ENCODE data around the gene VPS9D1. TPM values are rescaled to one million over a fixed set of nuclear protein-coding genes. Genes with fewer than 3 reads are reported as not detected.

The VPS9D1 gene
- total and polyA plus RNA-seq, 7 donors: 3.7 to 10.3 (median 5.2) TPM

GRCh38 chr16:89693931-89694783, 26.5 kb downstream of the VPS9D1 start:
- WGBS, 3 donors: 87 to 88% (median 88%) methylated on average over 28 to 32 of the region's 32 CpGs
- no peak overlapping the region for H3K4me3 ChIP-seq
- H3K36me3 ChIP-seq (ENCODE audit: insufficient read depth in 1 of 2, low read depth in 1 of 2): peaks cover 11 to 64% of the 10 kb centered on the region in 2 donors
- H3K4me1 ChIP-seq: no peaks in the 10 kb centered on the region
- DNase-seq (peak in 1 of 2 donors; percentile 49), ATAC-seq (no peak)
- TF ChIP-seq CTCF (IDR thresholded peaks at IDR 0.05): no peak
- intact Hi-C loops (cut with DNase I): no loop called here
- no peak overlapping the region for H3K27ac ChIP-seq
- no peaks in the 10 kb centered on the region for H3K9me3 ChIP-seq
- peaks cover 0 to 3% (median 0%) of the 10 kb centered on the region in 3 donors for H3K27me3 ChIP-seq (ENCODE audit: insufficient read depth in 3 of 3, low read length in 2 of 3)

- intact Hi-C loops (cut with DNase I): no loop called here
- TF ChIP-seq CTCF (IDR thresholded peaks at IDR 0.05): no peak
- DNase-seq (no peak), ATAC-seq (no peak)
- peaks cover 11 to 66% of the 10 kb centered on the region in 2 donors for H3K36me3 ChIP-seq (ENCODE audit: insufficient read depth in 1 of 2, low read depth in 1 of 2)
- no peak overlapping the region for H3K4me3 ChIP-seq
- WGBS, 3 donors: 82 to 88% (median 85%) methylated on average over 11 of the region's 11 CpGs
- H3K9me3 ChIP-seq: no peaks in the 10 kb centered on the region
- H3K4me1 ChIP-seq: peaks cover 8% of the 10 kb centered on the region
- peaks cover 0 to 3% (median 0%) of the 10 kb centered on the region in 3 donors for H3K27me3 ChIP-seq (ENCODE audit: insufficient read depth in 3 of 3, low read length in 2 of 3)
- H3K27ac ChIP-seq: no peak overlapping the region
Observed at GRCh38 chr16:89693289-89693731, 27.4 kb downstream of the VPS9D1 start.

- Histone ChIP-seq H3K27me3 (ENCODE audit: insufficient read depth in 3 of 3, low read length in 2 of 3) (no peaks in the 10 kb centered on the region), H3K4me3 (no peak overlapping the region), H3K9me3 (no peaks in the 10 kb centered on the region), H3K36me3 (ENCODE audit: insufficient read depth in 1 of 2, low read depth in 1 of 2) (peaks cover 11 to 66% of the 10 kb centered on the region in 2 donors), H3K27ac (no peak overlapping the region), H3K4me1 (peaks cover 12% of the 10 kb centered on the region)
- 93 to 94% (median 93%) methylated on average over 13 of the region's 13 CpGs for WGBS, 3 donors
- no peak for TF ChIP-seq CTCF (IDR thresholded peaks at IDR 0.05)
- intact Hi-C loops (cut with DNase I): no loop called here
- no peak for DNase-seq
- ATAC-seq: no peak
Observed at GRCh38 chr16:89691986-89692569, 28.6 kb downstream of the VPS9D1 start.

GRCh38 chr16:89691231-89691985, 29.3 kb downstream of the VPS9D1 start:
- Histone ChIP-seq H3K9me3 (no peaks in the 10 kb centered on the region), H3K4me3 (no peak overlapping the region), H3K27ac (no peak overlapping the region), H3K27me3 (ENCODE audit: insufficient read depth in 3 of 3, low read length in 2 of 3) (no peaks in the 10 kb centered on the region), H3K36me3 (ENCODE audit: insufficient read depth in 1 of 2, low read depth in 1 of 2) (peaks cover 11 to 66% of the 10 kb centered on the region in 2 donors), H3K4me1 (peaks cover 12% of the 10 kb centered on the region)
- WGBS, 3 donors: 93 to 95% (median 94%) methylated on average over 21 of the region's 21 CpGs
- intact Hi-C loops (cut with DNase I): no loop called here
- TF ChIP-seq CTCF (IDR thresholded peaks at IDR 0.05): no peak
- DNase-seq: no peak
- no peak for ATAC-seq
